Lung microvascular endothelial cell (primary cell): ENCODE data around the gene NKX2-4. TPM values are rescaled to one million over a fixed set of nuclear protein-coding genes. Genes with fewer than 3 reads are reported as not detected.
"Not testable (repeated sequence)": the region's sequence is repeated elsewhere in the genome, so short reads cannot be mapped to it uniquely, and the experiment has no call there.

Experiments used
- DNase-seq, 2 donors: peaks; one replicate each; pipeline versions ENCODE4 v3.0.0 to v3.0.0-alpha.2; 2010; ENCODE audit warnings: low read depth in 2 of 2
- total RNA-seq: library from RNA; depleted of rRNA; stranded (reverse); fragments of >200 nt; gene quantifications from 2 replicates; pipeline ENCODE4 v1.2.1, GENCODE V29; 2014

Gene NKX2-4
- total RNA-seq, result not detected in 2 replicates

DNA sequence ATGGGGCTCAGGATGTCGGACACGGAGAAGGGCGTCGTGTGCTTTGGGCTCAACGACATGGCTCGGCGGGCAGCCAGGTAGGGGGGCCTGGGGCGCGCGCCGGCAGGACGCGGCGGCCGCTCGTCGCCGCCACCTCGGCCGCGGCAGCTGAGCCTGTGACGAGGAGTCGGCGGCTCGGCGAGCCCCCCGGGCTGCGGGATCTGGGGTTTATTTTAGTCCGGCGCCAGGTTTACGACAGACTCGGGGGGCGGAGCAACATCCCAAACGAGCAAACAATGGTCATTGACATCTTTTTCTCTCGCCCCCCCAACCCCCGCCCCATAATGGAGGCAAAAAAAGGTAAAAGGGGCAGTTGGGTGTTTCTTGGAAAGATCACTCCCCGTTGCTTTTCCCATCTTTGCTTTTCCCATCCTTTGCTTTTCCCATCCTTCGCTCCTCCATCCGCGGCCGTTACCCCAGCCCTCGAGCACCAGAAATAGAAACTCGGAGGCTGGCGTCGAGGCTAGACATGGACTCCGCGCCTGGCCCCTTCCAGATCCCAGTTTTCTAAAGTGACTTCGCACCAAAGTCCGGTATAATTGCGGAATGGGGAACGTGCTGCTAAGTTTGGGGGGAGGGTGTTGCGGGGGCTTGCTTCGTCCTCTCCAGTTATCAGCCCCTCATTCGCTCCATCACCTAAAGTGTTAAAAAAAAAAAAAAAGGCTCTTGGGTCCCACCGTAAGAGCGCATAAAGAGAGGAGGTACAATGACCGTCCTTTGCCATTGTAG is at the start of gene NKX2-4:
Gene NKX2-4, minus strand, starts transcription at position 186 of the 768 bp plus-strand sequence. Its CDS starts 127 bp downstream, at position 59.
- no peak for DNase-seq

DNA sequence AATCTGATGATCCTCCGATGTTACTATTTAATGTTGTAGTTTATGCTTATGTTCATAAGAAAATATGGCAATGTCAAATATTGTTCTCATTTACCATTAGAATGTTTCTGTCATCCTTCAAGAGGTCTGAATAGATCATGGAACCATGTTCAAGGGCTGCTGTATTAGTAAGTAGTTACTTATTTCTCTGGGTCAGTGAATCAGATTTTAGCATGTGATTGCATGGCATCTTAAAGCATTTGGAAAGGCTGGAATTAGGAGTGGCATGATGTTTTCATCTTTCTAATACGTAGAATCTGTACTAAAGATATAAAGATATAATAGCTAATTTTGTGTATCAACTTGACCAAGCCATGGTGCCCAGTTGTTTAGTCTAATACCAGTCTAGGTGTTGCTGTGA is 40.5 kb upstream of the NKX2-4 start:
- no peak for DNase-seq

DNA sequence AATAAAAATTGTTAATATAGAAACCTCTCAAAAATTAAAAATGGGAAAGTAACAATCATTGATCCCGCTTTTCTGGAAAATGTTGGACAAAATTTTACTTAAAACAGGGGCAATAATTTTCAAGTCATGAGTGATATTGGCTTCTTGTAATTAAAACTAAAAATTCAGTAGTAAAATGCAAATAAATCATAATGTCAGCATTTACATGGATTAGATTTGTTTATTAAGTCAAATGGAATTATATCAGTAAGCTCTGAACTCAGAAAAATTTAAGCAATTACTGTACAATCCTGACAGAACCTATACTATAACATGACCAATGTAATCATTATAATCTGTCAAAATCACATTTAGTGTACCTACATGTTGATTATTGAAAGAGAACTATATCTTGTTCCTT is 39.9 kb upstream of the NKX2-4 start:
- DNase-seq, result no peak

DNA sequence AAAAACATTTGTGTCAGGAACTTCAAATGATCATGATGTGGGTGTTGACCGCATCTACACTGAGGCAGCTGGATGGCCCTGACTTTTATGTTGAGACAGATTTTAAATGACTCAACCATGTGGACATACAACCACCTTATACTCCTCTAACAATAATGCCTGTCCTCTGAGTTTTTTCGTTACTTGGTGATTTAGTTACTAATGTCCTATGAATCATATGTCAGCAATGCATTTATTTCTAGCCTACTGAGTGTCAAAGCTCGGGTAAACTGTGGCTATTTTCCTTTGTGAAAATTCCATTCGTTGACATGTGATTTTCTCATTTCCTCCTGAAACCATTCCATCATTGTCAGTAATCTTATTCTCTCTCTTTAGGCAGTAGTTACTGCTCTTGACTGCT is 38.9 kb upstream of the NKX2-4 start:
- peak; percentile 78 to 90 for DNase-seq

DNA sequence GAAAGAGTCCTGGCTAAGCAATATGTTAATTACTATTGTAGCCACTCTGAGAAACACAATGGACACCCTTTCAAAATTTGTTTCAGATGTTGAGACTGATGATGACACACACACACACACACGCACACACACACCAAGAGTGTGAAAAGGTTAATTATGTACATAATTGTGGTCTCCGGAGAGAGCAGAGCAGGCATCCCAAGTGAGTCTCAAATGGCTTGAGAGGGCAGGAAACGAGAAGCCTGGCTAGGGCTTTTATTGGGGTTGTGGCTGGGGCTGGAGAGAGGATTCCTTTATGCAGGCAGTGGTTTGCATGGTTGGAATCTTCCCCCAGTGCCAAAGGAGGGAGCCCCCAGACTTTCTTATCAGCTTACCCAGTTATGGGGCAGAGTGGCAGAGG is 38.2 kb upstream of the NKX2-4 start:
- no peak for DNase-seq

DNA sequence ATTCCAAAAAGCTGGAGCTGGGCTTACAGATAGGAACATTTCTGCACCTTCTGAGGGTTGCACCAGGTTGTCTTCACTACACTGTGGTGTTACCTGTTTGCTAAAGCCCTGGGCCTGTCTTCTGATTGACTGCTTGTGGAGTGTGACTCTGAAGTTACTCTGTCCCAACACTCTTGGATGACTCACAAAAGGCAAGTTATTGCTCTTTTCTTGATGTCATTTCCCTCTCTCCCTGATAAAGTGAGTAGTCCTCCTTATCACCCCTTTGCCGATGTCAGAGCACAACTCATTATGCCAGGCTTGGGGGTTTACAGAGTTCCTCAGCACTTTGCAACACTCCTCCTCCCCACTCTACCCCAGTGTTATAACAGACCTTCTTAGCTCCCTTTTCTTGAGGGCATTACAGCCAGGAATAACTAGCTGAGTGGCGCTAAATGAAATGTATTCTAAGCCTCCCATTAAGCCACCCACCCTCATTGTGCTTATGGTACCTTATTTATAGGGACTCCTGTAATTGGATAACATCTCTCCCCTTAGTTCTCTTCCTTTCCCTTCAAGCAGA is 36.1 kb upstream of the NKX2-4 start:
- peak in 1 of 2 donors; percentile 66 for DNase-seq

DNA sequence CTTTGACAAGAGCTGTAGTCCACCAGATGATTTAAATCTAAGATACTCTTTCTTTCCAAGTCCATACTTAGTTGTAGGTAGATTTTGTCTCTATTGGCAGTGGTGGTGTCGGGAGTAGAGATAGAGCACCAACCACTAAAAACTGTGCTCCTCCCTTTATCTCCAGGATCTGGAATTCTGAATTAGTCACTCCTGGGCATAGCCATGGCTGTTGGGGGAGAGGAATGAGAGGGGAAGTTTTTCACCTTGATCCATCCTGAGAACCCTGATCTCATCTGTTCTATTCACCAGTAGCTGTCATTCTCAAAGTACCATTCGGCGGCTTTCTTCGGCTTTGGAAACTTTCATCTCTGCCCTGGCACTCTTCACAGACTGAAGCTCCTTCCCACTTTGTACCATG is 35.6 kb upstream of the NKX2-4 start:
- no peak for DNase-seq

DNA sequence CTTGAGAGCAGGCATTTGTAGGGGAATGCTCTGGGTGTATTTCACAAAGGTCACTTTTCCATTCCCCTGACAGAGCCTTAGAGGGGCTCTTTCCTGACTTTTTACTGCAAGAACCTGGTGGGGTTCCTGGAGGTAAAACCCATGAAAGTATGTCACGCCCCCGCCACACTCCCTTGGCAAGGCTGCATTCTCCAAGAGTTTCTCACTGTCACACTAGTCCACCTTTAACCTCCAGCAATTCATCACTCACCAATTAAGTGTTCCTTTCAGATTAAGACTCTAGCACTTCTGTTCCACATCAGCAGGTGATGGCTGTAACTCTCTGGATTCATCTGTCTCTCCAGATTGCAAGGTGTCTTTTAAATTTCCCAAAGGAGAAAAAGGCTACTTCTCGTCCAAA is 32.7 kb upstream of the NKX2-4 start:
- DNase-seq, result no peak

DNA sequence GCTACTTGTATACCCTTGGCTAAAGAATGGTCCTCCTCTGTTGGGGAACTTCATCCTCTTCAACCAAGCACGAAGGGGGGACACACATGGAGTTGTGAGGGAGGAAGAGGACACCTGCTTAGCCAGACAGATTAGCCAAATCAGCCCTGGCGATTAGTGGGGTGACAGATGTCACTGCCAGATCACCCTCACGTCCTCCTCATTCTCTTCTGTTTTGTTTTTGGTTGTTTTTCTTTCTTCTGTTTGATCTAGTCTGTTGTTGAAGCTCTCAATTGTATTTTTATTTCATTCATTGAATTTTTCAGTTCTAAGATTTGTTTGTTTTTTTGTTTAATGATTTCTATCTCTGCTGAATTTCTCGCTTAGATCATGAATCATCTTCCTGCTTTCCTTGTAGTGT is 27.5 kb upstream of the NKX2-4 start:
- no peak for DNase-seq

DNA sequence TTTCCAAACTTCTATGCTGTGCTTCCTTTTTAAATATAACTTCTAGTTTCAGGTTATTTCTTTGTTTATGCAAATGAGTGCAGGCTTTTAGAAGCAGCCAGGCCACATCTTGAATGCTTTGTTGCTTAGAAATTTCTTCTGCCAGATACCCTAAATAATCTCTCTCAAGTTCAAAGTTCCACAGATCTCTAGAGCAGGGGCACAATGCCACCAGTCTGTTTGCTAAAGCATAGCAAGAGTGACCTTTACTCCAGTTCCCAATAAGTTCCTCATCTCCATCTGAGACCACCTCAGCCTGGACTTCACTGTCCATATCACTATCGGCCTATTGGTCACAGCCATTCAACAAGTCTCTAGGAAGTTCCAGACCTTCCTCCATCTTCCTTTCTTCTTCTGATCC is 26.4 kb upstream of the NKX2-4 start:
- DNase-seq, result not testable (repeated sequence)

DNA sequence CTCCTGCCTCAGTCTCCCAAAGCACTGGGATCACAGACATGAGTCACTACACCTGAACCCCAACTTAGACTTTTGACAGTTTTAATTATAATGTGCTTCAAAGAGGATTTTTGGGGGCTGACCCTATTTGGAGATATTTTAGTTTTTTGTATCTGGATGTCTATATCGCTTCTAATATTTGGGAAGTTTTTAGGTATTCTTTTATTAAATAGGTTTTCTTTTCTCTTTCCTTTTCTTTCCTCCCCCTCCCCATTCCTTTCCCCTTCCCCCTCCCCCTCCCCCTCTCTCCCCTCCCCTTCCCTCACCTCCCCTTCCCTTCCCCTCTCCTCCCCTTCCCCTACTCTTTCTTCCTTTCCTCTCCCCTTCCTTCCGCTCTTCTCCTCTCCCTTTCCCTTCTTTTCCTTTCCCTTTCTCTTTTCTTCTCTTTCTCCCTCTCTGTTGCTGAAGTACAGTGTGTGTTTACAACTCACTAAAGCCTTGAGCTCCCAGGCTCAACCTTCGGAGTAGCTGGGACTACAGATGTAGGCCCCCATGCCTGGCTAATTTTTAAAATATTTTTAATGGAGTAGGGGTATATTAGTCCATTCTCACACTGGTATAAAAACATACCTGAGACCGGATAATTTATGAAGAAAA is 24.4 kb upstream of the NKX2-4 start:
- DNase-seq, result no peak

DNA sequence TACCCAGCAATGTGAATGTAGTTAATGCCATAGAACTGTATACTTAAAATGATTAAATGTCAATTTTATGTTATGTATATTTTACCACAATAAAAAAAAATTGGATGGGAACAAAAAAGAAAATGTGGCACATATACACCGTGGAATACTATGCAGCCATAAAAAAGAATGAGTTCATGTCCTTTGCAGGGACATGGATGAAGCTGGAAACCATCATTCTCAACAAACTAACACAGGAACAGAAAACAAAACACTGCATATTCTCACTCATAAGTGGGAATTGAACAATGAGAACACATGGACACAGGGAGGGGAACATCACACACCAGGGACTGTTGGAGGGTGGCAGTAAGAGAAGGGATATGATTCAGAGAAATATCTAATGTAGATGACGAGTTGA is 21.8 kb upstream of the NKX2-4 start:
- DNase-seq, result not testable (repeated sequence)

DNA sequence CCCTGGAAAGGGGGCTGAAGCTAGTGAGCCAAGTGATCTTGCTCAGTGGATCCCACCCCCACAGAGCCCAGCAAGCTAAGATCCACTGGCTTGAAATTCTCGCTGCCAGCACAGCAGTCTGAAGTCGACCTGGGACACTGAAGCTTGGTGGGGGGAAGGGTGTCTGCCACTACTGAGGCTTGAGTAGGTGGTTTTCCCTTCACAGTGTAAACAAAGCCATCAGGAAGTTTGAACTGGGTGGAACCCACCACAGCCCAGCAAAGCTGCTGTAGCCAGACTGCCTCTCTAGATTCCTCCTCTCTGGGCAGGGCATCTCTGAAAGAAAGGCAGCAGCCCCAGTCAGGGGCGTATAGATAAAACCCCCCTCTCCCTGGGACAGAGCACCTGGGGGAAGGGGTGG is 16.7 kb upstream of the NKX2-4 start:
- DNase-seq, result not testable (repeated sequence)

DNA sequence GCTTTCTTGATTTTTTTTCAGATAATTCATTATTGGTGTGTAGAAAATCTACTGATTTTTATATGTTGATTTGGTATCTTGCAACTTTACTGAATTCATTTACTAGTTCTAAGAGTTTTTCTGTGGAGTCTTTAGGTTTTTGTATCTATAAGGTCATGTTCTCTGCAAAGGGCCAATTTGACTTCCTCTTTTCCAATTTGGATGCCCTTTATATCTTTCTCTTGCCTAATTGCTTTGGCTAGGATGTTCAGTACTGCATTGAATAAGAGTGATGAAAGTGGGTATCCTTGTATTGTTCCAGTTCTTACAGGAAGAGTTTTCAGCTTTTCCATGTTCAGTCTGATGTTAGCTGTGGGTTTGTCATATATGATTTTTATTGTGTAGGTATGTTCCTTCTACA is 14.4 kb upstream of the NKX2-4 start:
- DNase-seq, result no peak

DNA sequence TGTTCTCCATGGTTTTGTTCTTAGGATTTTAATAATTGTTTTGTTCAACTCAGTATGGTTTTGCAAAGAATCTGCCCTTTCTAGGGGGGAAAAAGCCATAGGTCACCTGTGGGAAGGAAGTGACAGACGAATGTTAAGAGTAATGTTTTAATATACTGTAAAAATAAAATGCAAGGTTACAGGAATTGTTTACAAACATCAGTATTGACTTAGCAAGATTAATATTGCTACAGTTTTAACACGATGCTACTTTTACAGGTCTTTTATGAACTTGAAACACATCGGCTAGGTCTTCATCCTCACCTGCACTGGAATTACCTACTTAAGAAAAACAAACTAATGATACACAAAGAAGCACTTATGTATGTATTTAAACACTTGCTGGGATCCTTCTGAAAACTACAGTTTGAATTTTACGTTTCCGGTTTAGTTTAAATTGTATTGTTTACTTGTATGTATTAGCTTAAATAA is 1.7 kb upstream of the NKX2-4 start:
- DNase-seq, result no peak

DNA sequence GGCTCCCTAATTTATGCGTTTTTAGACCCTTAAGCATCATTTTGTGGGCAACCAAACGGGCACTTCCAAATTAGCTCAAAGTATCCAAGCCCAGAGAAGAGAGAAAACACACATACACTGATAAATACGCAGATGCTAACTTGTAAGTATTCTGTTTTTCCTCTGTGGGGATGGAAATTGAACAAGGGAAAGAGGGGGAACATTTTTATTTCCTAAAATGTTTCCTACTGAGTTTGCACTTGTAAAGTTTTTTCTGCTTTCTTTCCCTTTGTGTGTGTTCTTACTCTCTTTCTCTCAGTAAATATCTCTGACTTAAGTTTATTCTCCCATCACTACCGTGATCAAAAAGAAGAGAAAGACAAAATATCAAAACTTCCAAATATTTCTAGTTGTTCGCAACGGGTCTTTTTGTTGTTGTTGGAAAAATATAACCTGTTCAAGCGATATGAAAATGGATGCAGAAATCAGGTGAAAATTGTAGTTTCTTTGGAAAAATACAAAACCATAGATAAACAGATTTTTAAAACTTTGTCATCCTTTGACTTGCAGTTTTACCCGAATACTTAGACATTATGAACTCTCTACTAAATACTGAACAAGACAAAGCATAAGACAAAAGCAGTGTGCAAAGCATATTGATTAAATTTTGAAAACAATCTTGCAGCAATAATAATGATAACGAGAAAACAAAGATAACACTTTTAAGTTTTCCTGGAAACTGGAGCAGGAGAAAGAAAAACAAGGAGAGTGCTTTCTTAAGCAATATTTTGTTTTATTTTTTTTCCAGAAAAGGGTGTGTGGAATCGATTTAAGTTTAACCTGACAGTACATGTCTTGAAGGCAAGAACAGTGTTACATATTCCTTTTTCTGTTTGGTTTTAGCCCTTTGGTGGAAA is 1.0 kb upstream of the NKX2-4 start:
- DNase-seq, result no peak

DNA sequence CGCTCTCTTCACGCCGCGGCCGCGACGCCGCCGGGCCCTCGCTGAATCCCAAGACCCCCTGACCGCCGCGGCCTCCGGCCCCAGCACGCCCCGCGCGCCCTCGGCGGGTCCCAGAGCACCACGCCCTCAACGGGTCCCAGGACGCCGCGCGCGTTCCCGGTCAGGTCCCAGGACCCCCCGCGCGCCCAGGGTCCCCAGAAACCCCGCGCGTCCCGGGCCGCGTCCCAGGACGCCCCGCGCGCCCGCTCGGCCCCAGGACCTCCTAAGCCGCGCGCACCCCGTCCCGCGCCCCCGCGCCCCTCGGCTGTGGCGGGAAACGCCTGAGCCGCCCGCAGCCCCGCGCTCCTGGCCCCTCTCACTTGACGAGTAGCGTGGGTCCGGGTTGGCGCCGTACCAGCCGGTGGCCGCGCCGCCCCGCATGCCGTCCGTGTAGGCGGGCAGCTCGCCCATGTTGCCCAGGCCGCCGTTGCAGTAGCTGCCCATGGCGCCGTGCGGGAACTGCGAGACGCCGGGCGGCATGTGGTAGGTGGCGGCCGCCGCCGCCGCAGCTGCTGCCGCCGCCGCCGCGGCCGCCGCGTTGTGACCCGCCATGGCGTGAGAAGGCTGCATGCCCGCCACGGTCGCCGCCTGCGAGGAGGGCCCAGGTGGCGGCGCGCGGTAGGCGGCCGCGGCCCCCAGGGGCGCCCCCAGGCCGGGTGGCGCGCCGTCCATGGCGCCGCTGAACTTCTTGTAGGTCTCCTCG is 556 bp downstream of the NKX2-4 start:
- peak in 1 of 2 donors; percentile 33 for DNase-seq

DNA sequence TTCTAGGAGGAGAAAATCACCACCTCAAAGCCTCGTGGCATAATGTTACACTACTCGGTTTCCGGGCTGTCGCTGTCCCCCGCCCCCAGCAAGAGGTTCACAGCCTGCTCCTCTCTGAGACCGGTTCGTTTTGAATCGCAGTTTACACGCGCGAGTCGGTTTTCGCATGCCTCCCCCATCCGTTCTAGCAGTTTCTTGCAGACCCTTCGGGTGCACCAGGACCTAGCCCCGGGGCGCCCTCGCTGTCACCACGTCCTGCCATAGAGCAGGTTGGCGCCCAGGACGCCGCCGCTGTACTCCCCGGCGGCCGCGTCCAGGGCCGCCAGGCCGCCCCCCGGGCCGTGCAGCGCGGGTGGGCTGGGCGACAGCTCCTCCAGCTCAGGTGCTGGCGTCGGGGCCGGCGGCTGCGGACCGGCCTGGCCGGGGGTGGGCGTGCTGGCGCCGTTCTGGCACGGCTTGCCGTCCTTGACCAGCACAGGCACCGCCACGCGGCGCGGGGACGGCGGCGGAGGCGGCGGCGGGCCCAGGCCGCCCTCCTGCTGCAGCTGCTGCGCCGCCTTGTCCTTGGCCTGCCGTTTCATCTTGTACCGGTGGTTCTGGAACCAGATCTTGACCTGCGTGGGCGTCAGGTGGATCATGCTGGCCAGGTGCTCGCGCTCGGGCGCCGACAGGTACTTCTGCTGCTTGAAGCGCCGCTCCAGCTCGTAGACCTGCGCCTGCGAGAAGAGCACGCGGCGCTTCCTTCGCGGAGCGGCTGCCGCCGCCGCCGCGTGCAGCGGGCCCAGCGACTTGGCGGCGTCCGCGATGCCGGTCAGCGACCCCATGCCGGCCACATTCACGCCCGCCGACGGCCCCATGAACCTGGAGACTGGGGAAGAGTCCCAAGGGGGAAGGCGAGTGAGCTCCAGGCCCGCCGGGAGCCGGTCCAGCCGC is 1.4 kb downstream of the NKX2-4 start:
- no peak for DNase-seq

DNA sequence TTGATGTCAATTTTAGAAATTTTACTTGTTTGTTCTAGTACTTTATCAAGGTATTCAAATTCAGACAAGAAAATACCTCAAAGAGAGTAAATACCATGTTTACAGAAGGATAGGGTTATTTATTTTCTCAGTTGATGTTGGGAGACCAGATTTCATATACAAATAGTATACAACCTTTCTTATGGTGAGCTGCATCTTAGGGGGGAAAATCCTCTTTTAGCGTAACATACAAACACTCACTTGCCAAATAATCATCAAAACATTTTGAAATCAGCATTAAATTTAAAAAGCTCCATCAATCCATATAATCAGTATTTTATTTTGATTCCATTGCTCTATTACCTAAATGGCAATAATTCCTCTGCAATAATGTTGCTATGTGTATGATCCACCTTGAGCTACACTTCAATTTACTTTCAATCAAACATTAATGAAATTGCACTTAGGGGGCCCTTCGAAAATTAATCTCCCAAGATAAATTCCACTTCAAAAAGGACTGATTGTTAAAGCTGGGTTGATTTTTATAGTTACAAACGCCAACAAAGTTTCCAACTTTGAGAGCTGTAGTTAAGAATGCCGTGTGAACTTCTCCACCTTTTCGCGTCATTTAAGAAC is 2.2 kb downstream of the NKX2-4 start:
- no peak for DNase-seq
